HG03103 (cell line): ENCODE data around the gene SFXN5.
"Not testable (repeated sequence)": the region's sequence is repeated elsewhere in the genome, so short reads cannot be mapped to it uniquely, and the experiment has no call there.

Experiments used
- ATAC-seq: cut with Tn5 transposase; IDR thresholded peaks from one replicate; pipeline ENCODE4 v1.9.1; 2021; ENCODE audit warnings: low read depth; ENCODE audit not compliant: unreplicated experiment

SFXN5 gene

GRCh38 chr2:72915907-72916742, 155.4 kb downstream of the SFXN5 start:
- ATAC-seq: peak; percentile 47

GRCh38 chr2:72915320-72915906, 156.1 kb downstream of the SFXN5 start:
- no peak for ATAC-seq

DNA sequence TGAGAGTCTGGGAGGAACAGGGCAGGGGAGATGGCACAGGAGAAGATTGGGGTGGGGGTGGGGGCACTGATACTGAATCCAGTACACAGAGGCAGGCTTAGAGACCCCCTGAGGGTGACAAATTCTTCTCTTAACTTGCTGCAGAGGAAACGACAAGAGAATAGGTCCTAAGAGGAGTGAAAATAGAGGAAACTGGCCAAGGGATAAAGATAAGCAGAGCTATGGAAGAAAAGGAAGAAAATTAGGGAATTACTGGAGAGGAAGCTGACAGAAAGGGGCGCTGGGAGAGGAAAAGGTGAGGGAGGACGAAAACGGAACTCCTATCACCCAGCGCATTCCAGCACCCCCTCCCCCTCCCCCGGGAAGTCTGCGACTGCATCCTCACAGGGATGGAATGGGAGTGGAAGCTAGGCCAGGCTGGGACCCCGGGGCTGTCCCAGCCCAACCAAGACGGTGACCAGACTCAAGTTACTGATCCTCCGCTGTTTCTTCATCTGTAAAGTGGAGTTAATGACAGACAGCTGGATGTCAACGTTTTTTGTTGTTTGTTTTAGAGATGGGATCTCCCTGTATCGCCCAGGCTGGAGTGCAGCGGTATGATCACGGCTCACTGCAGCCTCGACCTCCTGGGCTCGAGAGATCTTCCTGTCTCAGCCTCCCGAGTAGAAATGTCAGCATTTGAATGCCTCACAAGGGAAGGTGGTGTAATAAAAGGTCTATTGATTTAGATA, 156.8 kb downstream of the SFXN5 start:
- ATAC-seq: no peak

GRCh38 chr2:72914206-72914559, 157.3 kb downstream of the SFXN5 start:
- ATAC-seq: no peak

DNA sequence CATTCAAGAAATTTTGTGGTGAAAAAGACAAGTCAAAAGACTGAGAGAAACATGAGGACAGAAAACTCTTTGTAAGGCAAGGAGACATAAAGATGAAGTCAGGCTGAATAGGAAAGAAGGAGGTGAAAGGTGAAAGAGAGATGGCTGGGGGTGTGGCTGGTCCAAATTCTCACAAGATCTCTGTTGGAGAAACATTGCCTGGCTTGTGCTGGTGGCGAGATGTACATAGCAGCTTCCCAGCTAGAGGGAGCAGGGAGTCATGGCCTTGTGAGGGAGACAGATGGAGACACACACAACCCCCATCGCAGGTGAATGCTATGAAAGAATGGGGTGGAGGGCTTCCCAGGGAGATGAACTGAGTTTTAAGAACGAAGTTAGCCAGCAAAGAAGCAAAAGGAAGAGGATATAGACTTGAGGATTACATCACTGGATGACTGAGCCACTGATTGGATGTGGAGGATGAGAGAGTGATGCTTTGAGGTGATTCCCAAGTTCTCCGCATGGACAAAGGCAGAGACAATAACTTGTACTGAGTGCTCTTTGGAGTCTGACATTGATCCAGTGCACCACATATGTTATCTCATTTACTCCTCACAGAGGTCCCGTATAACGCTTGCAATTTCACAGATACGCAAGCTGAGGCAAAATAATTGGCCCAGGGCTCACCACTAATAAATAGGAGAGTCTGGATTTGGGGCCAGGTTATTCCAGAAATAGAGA, 157.9 kb downstream of the SFXN5 start:
- no peak for ATAC-seq

DNA sequence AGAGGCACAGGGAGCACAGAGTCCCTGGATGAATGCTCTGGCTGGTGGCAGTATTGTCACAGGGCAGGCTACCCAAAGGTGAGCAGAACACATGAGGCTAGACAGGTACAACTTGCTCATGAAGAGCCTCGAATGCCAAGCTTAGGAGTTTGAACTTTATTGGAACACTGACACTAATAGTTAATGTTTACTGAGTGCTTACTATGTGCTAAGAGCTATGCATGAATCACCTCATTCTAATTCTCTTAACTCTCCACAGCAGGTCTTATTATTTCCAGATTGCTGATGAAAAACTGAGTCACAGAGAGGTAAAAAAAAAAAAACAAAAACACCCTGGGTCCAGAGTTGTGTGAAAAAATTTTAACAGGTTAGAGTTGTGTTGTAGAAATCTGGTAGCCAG, 160.3 kb downstream of the SFXN5 start:
- no peak for ATAC-seq

DNA sequence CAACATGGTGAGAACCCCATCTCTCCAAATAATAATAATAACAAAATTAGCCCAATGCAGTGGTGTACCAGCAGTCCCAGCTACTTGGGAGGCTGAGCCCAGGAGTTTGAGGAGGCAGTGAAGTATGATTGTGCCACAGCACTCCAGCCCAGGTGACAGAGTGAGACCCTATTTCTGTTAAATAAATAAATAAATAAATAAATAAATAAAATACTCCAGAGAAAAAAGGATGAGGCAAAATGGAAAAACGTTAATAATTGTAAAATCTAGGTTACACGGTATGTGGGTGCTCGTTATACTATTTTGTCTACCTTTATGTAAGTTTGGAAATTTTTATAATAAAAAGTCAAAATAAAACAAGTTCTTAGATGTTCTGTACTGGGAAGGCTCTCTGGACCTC, 162.8 kb downstream of the SFXN5 start:
- ATAC-seq: no peak

GRCh38 chr2:72907369-72907768, 164.1 kb downstream of the SFXN5 start:
- not testable (repeated sequence) for ATAC-seq

DNA sequence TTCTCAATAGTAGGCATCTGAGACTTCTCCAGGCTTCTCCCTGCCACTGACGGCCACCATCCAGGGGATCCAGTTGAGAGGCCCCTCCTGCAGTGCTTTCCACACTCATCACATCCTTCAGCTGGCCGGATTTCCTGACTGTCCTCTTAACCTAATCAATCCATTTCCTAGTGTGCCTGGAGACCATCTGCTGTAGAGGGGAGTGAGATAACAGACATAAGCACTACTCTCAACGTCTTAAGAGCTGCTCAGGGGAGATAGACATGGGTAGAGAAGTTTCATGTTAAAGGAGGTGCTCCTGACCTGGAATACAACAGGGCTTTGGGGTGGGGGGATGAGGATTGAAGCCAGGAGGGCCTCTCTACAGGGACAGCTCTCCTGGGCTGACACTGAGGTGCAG, 170.1 kb downstream of the SFXN5 start:
- ATAC-seq: no peak

- no peak for ATAC-seq
These were observed 171.2 kb downstream of the SFXN5 start for GRCh38 chr2:72900191-72900825.

GRCh38 chr2:72898585-72898906, 173.0 kb downstream of the SFXN5 start:
- ATAC-seq: no peak

- ATAC-seq: no peak
These were observed 173.5 kb downstream of the SFXN5 start for GRCh38 chr2:72897785-72898584.

DNA sequence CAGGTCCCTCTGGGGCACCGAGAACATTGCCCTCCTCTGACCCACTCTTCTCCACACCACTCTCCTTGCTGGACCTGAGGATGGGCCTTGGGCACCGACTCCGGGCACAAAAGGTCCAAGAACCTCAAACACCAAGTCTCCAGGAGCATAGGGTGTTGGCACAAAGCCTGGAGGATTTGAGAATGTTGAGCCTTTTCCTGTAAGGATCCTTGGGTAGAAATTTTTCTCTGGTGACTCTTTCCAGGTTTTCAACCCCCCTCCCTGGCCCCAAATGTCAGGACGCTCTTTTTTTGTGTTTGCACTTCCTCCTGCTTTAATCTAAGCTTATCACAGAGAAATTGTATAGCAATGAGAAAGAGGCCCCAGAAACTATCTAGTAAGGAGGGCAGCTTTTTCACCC, 175.1 kb downstream of the SFXN5 start:
- ATAC-seq: no peak

DNA sequence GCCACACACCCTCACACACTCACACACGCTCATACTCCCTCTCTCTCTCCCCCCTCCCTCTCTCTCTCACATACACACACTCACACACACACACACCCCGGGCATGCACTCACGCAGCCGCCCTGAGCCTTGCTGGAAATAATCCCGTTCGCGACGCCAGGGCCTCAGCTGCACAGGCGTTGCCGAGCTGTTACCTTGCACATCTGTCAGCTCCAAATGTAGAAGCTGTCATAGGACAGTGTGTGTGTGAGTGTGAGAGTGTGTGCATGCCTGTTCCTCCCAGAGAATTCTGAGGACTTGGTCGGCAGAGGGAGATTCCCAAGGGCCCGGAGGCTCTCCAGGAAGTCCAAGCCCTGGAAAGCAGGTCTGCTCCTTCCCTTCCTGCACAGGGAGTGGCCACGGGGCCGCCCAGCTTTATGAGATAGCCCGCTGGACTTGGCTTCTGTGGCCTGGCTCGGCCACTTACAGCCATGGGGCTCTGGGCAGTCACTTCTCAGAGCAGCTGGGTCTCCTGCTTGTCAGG, 175.7 kb downstream of the SFXN5 start:
- no peak for ATAC-seq

- no peak for ATAC-seq
These were observed 176.4 kb downstream of the SFXN5 start for GRCh38 chr2:72895154-72895553.

- no peak for ATAC-seq
These were observed 177.0 kb downstream of the SFXN5 start for GRCh38 chr2:72894514-72894913.

DNA sequence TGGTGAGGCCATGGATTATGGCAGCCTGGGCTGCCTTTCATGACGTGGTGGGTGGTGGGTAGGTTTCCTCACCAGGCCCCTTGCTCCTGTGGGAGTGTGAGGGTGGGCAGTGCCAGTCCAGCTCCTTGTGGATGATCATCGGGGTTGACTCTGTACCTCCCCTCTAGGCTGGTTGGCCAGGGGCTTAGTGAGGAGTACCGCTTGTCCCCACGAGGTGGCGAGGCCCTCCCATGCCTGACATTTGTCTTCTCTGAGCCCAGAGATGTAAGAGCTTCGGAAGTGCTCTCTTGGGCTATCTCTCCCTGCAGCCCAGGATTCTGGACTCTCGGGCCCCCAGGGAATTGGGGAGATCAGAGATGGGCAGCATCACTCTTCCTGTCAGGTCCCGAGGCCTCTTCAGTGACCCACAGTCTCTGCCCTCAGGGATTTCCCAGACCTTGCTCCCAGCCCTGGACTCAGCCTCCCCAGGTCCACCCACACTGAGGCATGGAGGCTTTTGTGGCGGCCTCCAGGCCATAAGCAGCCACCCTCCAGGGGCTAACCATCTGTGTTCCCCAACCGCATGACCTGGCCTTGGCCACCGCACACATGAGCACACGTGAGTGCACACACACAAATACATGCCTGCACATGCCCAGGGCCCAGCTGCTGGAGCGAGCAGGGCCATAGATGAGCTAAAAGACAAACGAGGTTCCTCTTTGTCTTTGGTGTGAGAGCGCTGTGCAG, 177.8 kb downstream of the SFXN5 start:
- ATAC-seq: peak; percentile 65

DNA sequence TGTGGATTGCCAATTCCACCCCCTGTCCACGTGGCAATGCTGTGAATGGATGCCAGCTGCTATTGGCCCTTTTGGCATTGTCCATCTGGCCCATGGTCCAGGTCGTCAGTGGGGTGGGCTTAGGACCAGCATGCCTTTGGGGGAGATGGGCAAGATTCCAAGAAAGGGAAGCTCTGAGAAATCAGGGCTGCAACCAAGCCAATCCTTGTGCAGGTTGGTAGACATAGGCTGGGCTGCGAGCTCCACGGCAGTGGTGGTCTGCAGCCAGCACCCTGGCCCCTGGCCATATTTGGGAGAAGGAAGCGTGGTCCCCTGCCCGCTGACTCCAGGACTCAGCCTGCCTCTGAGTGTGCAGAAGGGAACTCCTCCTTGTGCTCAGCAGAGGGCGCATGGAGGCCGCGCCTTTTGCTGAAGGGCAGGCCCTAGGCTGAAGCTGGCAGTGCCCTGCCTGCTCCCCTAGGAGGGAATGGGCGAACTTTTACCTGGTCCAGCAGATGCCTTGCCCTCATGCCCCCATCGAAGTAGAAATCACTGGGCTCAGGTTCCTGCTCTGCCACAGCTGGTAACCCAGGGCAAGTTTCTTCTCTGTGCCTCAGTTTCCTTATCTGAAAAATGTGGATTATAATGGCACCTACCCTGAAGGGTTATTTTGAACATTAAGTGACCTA, 178.9 kb downstream of the SFXN5 start:
- peak; percentile 57 for ATAC-seq
